H1 (cell line): Measurements from ENCODE around the gene PARD3. TPM values are rescaled to one million over a fixed set of nuclear protein-coding genes. Genes with fewer than 3 reads are reported as not detected.

ENCODE experiments used
- CHD7 ChIP-seq: fragments of 300-600 bp; sonication (generic); IDR thresholded peaks from 2 replicates; pipeline ENCODE4 v1.7.1; 2012; ENCODE audit warnings: low read length, moderate library complexity, mild to moderate bottlenecking, inconsistent platforms; ENCODE audit not compliant: insufficient replicate concordance
- E2F6 ChIP-seq: IDR thresholded peaks from 2 replicates; pipeline ENCODE4 v1.6.1; 2012; ENCODE audit warnings: inconsistent platforms
- EP300 ChIP-seq, 2 experiments: IDR thresholded peaks; 1 replicate in 1 of 2; 2 replicates in 1 of 2; pipeline ENCODE4 v1.6.1; 2011 to 2012; ENCODE audit warnings: low read depth in 2 of 2, low read length in 2 of 2, mild to moderate bottlenecking in 2 of 2, borderline replicate concordance in 1 of 2, inconsistent platforms in 1 of 2, moderate library complexity in 1 of 2
- MAX ChIP-seq: IDR thresholded peaks from 2 replicates; pipeline ENCODE4 v1.6.1; 2012; ENCODE audit warnings: inconsistent platforms
- RFX5 ChIP-seq: IDR thresholded peaks from 2 replicates; pipeline ENCODE4 v1.6.1; 2011; ENCODE audit warnings: low read depth, low read length, improper control_type of control experiment, borderline replicate concordance
- SIN3A ChIP-seq, 2 experiments: IDR thresholded peaks in 1 of 2; conservative IDR thresholded peaks in 1 of 2; 2 replicates each; pipeline ENCODE4 v1.6.1; 2011 to 2012; ENCODE audit warnings: low read length in 2 of 2, improper control_type of control experiment in 1 of 2, low read depth in 1 of 2, mild to moderate bottlenecking in 1 of 2
- SRF ChIP-seq: IDR thresholded peaks from 2 replicates; pipeline ENCODE4 v1.6.1; 2011; ENCODE audit warnings: mild to moderate bottlenecking, low read depth, low read length, moderate library complexity
- polyA plus RNA-seq, 7 experiments: library from polyadenylated mRNA; depleted of rRNA in 3 of 7; stranded (reverse) in 5 of 7; unstranded in 2 of 7; fragments of >200 nt in 5 of 7; fragments of 200-250 nt in 2 of 7; gene quantifications; 1 replicate in 5 of 7; 2 replicates in 1 of 7; 4 replicates in 1 of 7; pipeline versions ENCODE4 v1.2.1 to v1.2.3, GENCODE V29; 2011 to 2013; ENCODE audit warnings: missing spikeins in 2 of 7, mixed read lengths in 2 of 7
- total RNA-seq: library from RNA; stranded (reverse); fragmentation: NEBNext Ultra II Directional; extraction: Animal tissue kit (Norgen Biotek cat#: 25700); gene quantifications from 2 replicates; pipeline ENCODE4 v1.2.1, GENCODE V29; 2021

Gene PARD3
- total and polyA plus RNA-seq, 2 of the 8 experiments (the other 6 are each of a cell fraction or from before 2014, with no cell fraction given) = 19.7 to 49.1 TPM

- TF ChIP-seq CHD7 = no peak
- TF ChIP-seq MAX = no peak
- TF ChIP-seq EP300 (IDR thresholded peaks at IDR 0.05; ENCODE audit: borderline replicate concordance in 1 of 2, low read depth in 2 of 2, low read length in 2 of 2) = no peak
- TF ChIP-seq E2F6 = no peak
- no peak for TF ChIP-seq SRF
- TF ChIP-seq SIN3A (conservative IDR thresholded peaks at IDR 0.05 in 1 of 2, IDR thresholded peaks at IDR 0.05 in 1 of 2; ENCODE audit: low read depth in 1 of 2, low read length in 2 of 2) = no peak
- TF ChIP-seq RFX5 = no peak
Observed at GRCh38 chr10:34079702-34080484, 735.2 kb downstream of the PARD3 start (continued).
